K562 (cell line): ENCODE data around the gene VIPR2.

Experiments used
- CTCF ChIP-seq, 3 experiments: IDR thresholded peaks in 2 of 3; conservative IDR thresholded peaks in 1 of 3; 2 replicates each; pipeline ENCODE4 v1.5.1; 2011 to 2012; ENCODE audit warnings: low read length in 3 of 3, mild to moderate bottlenecking in 3 of 3, control low read depth in 2 of 3, improper control_type of control experiment in 1 of 3, inconsistent platforms in 1 of 3, low read depth in 1 of 3, mixed read lengths in 1 of 3, moderate library complexity in 1 of 3; ENCODE audit not compliant: insufficient read depth in 2 of 3
- EHMT2 ChIP-seq: fragments of 450-650 bp; IDR thresholded peaks from 2 replicates; pipeline ENCODE4 v1.6.1; 2018; ENCODE audit warnings: antibody characterized with exemption
- FOS ChIP-seq: IDR thresholded peaks from 3 replicates; pipeline ENCODE4 v1.6.1; 2011; ENCODE audit not compliant: insufficient read length; ENCODE audit errors: extremely low read depth
- MAFF ChIP-seq: IDR thresholded peaks from 2 replicates; pipeline ENCODE4 v1.6.1; 2012; ENCODE audit warnings: low read length, improper control_type of control experiment
- MAX ChIP-seq: sonication (generic); formaldehyde crosslinking; IDR thresholded peaks from 2 replicates; pipeline ENCODE4 v1.9.0; 2022; ENCODE audit warnings: mild to moderate bottlenecking, missing genetic modification reagents
- MNT ChIP-seq, 2 experiments: fragments of 450-650 bp; conservative IDR thresholded peaks; 2 replicates each; pipeline ENCODE4 v1.6.1; 2017; ENCODE audit warnings: mild to moderate bottlenecking in 2 of 2, moderate library complexity in 2 of 2
- PHF20 ChIP-seq: fragments of 450-650 bp; IDR thresholded peaks from 2 replicates; pipeline ENCODE4 v1.6.1; 2018; ENCODE audit not compliant: partially characterized antibody
- PRDM10 ChIP-seq: fragments of 450-650 bp; IDR thresholded peaks from 2 replicates; pipeline ENCODE4 v1.6.1; 2018; ENCODE audit not compliant: partially characterized antibody
- RB1 ChIP-seq: fragments of 450-650 bp; IDR thresholded peaks from 2 replicates; pipeline ENCODE4 v1.6.1; 2017; ENCODE audit warnings: low read depth, mild to moderate bottlenecking
- RBBP5 ChIP-seq: fragments of 200-600 bp; sonication (generic); IDR thresholded peaks from 2 replicates; pipeline ENCODE4 v1.6.1; 2012; ENCODE audit warnings: borderline replicate concordance, mild to moderate bottlenecking, low read length, control low read depth, inconsistent platforms; ENCODE audit not compliant: insufficient read depth, poor library complexity, severe bottlenecking
- RFX5 ChIP-seq: IDR thresholded peaks from 2 replicates; pipeline ENCODE4 v1.6.1; 2011; ENCODE audit warnings: low read depth, mild to moderate bottlenecking, improper control_type of control experiment, low read length
- SAP30 ChIP-seq: fragments of 200-600 bp; sonication (generic); IDR thresholded peaks from 2 replicates; pipeline ENCODE4 v1.6.1; 2012; ENCODE audit warnings: borderline replicate concordance, low read depth, mild to moderate bottlenecking, moderate library complexity, low read length, control low read depth, inconsistent platforms; ENCODE audit not compliant: insufficient read depth, poor library complexity, severe bottlenecking
- ZBTB8A ChIP-seq: fragments of 450-650 bp; IDR thresholded peaks from 2 replicates; pipeline ENCODE4 v1.6.1; 2018; ENCODE audit warnings: mild to moderate bottlenecking, moderate library complexity; ENCODE audit not compliant: partially characterized antibody
- ZNF518B ChIP-seq: fragments of 250-450 bp; sonication (Bioruptor Pico); IDR thresholded peaks from 2 replicates; pipeline ENCODE4 v1.5.0; 2021; ENCODE audit warnings: mild to moderate bottlenecking, moderate library complexity

GRCh38 chr7:159152816-159153215, 8.1 kb upstream of the VIPR2 start:
- no peak for TF ChIP-seq PHF20
- no peak for TF ChIP-seq RB1
- no peak for TF ChIP-seq CTCF (IDR thresholded peaks at IDR 0.05 in 2 of 3, conservative IDR thresholded peaks at IDR 0.05 in 1 of 3; ENCODE audit: insufficient read depth in 2 of 3, low read depth in 1 of 3, low read length in 3 of 3)
- no peak for TF ChIP-seq SAP30
- TF ChIP-seq ZBTB8A: no peak
- no peak for TF ChIP-seq PRDM10
- TF ChIP-seq EHMT2: no peak
- TF ChIP-seq MAFF: no peak
- TF ChIP-seq RFX5: no peak
- no peak for TF ChIP-seq MNT (conservative IDR thresholded peaks at IDR 0.05)
- TF ChIP-seq RBBP5: no peak
- TF ChIP-seq MAX (CRISPR knock-in tag): no peak
- no peak for TF ChIP-seq FOS
- no peak for TF ChIP-seq ZNF518B (CRISPR knock-in tag)
